ENCODE data around the gene SOX8. TPM values are rescaled to one million over a fixed set of nuclear protein-coding genes. Genes with fewer than 3 reads are reported as not detected.

SOX8 gene
- total RNA-seq, 1 experiment from 2014 or later: 1.4 TPM

DNA sequence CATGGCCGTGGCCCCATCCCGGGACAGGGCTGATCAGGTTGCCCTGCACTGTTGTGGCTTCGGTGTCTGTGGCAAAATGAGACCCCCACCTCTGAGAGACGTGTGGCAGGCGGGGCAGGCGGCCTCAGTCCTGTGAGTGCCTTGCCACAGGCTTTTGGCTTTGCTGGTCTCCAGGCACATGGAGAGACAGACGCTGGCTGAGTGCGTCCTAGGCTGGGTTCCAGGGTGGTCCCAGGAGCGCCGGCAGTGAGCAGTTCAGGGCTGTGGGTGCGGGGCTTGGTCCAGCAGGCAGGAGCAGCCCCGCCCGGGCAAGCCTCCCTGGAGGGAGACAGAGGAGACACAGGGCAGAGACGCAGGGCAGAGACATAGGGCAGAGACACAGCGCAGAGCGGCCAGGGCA lies 29.2 kb downstream of the SOX8 start:
- DNase-seq (ENCODE audit: low spot score): no peak
- H3K27ac ChIP-seq (ENCODE audit: low read depth, low read length, poor library complexity, severe bottlenecking): no peak overlapping the region
- H3K27me3 ChIP-seq (replicated peaks; ENCODE audit: insufficient read depth, low read depth, low read length, poor library complexity): no peaks in the 10 kb centered on the region
- intact Hi-C loops (cut with micrococcal nuclease; ENCODE audit: unreplicated experiment): no loop called here
- ChIA-PET CTCF (no interaction called here), POLR2A (ENCODE audit: low non-redundant PET) (no interaction called here)
- TF ChIP-seq EZH2 (IDR thresholded peaks at IDR 0.05; ENCODE audit: borderline replicate concordance, low read depth, low read length, poor library complexity, severe bottlenecking): no peak
- TF ChIP-seq CTCF (conservative IDR thresholded peaks at IDR 0.05; ENCODE audit: low read depth, low read length): no peak
- BruUV-seq (replicated peaks): no TSS peak
- no peak overlapping the region for H3K4me3 ChIP-seq (ENCODE audit: low read depth, low read length, poor library complexity, severe bottlenecking)
- H3K9me3 ChIP-seq (ENCODE audit: low read depth, low read length, poor library complexity, severe bottlenecking): no peaks in the 10 kb centered on the region
- peaks cover 15% of the 10 kb centered on the region for H3K4me1 ChIP-seq (ENCODE audit: insufficient read depth, low read length, poor library complexity, severe bottlenecking)
- H3K36me3 ChIP-seq (ENCODE audit: insufficient read depth, low read length, poor library complexity, severe bottlenecking): no peaks in the 10 kb centered on the region

- ChIA-PET POLR2A (ENCODE audit: low non-redundant PET) (no interaction called here), CTCF (no interaction called here)
- Histone ChIP-seq H3K27ac (ENCODE audit: low read depth, low read length, poor library complexity, severe bottlenecking) (no peak overlapping the region), H3K36me3 (ENCODE audit: insufficient read depth, low read length, poor library complexity, severe bottlenecking) (no peaks in the 10 kb centered on the region), H3K27me3 (replicated peaks; ENCODE audit: insufficient read depth, low read depth, low read length, poor library complexity) (no peaks in the 10 kb centered on the region), H3K4me1 (ENCODE audit: insufficient read depth, low read length, poor library complexity, severe bottlenecking) (peaks cover 15% of the 10 kb centered on the region), H3K4me3 (ENCODE audit: low read depth, low read length, poor library complexity, severe bottlenecking) (no peak overlapping the region), H3K9me3 (ENCODE audit: low read depth, low read length, poor library complexity, severe bottlenecking) (no peaks in the 10 kb centered on the region)
- no peak for DNase-seq (ENCODE audit: low spot score)
- TF ChIP-seq EZH2 (IDR thresholded peaks at IDR 0.05; ENCODE audit: borderline replicate concordance, low read depth, low read length, poor library complexity, severe bottlenecking) (no peak), CTCF (conservative IDR thresholded peaks at IDR 0.05; ENCODE audit: low read depth, low read length) (no peak)
- BruUV-seq (replicated peaks): no TSS peak
- intact Hi-C loops (cut with micrococcal nuclease; ENCODE audit: unreplicated experiment): no loop called here
Observed at GRCh38 chr16:1011316-1012082, 29.9 kb downstream of the SOX8 start.

GRCh38 chr16:1012135-1012534 lies 30.6 kb downstream of the SOX8 start:
- intact Hi-C loops (cut with micrococcal nuclease; ENCODE audit: unreplicated experiment): no loop called here
- CTCF ChIA-PET: no interaction called here
- Histone ChIP-seq H3K36me3 (ENCODE audit: insufficient read depth, low read length, poor library complexity, severe bottlenecking) (no peaks in the 10 kb centered on the region), H3K4me1 (ENCODE audit: insufficient read depth, low read length, poor library complexity, severe bottlenecking) (peaks cover 15% of the 10 kb centered on the region), H3K27me3 (replicated peaks; ENCODE audit: insufficient read depth, low read depth, low read length, poor library complexity) (no peaks in the 10 kb centered on the region), H3K9me3 (ENCODE audit: low read depth, low read length, poor library complexity, severe bottlenecking) (no peaks in the 10 kb centered on the region), H3K4me3 (ENCODE audit: low read depth, low read length, poor library complexity, severe bottlenecking) (no peak overlapping the region), H3K27ac (ENCODE audit: low read depth, low read length, poor library complexity, severe bottlenecking) (no peak overlapping the region)
- POLR2A ChIA-PET (ENCODE audit: low non-redundant PET): no interaction called here
- TF ChIP-seq EZH2 (IDR thresholded peaks at IDR 0.05; ENCODE audit: borderline replicate concordance, low read depth, low read length, poor library complexity, severe bottlenecking) (no peak), CTCF (conservative IDR thresholded peaks at IDR 0.05; ENCODE audit: low read depth, low read length) (no peak)
- no peak for DNase-seq (ENCODE audit: low spot score)
- no TSS peak for BruUV-seq (replicated peaks)
